HCT116 (cell line): Measurements from ENCODE around the gene CCDC71. TPM values are rescaled to one million over a fixed set of nuclear protein-coding genes. Genes with fewer than 3 reads are reported as not detected.

Experiments used
- ATAC-seq: fragments of 200-7000 bp; cut with Tn5 transposase; 2 replicates; pipeline ENCODE4 v1.9.1; 2020; ENCODE audit warnings: mild to moderate bottlenecking, moderate library complexity
- BruUV-seq: library from RNA; stranded (reverse); fragments of 400-500 nt; replicated peaks from 2 replicates; lab custom pipeline; 2021; lab: Mats Ljungman, UMichigan
- CTCF ChIA-PET: fragments of 300-600 bp; sonication (Branson Sonifier 250); formaldehyde crosslinking; loops from one replicate; lab custom pipeline; 2021; ENCODE audit warnings: antibody characterized with exemption; lab: Charles Lee
- POLR2A ChIA-PET: fragments of 300-600, 350-600 bp; sonication (Branson Sonifier 250); formaldehyde crosslinking; loops from one replicate; lab custom pipeline; 2021; ENCODE audit warnings: antibody characterized with exemption; lab: Charles Lee
- RAD21 ChIA-PET, 2 experiments: fragments of 300-600 bp; sonication (Branson Sonifier 250); formaldehyde crosslinking; loops; one replicate each; lab custom pipeline; 2023; ENCODE audit warnings: low total read pairs in 2 of 2; ENCODE audit not compliant: uncharacterized antibody in 2 of 2, unreplicated experiment in 2 of 2, low non-redundant PET in 1 of 2; lab: Charles Lee
- DNase-seq: peaks from one replicate; pipeline ENCODE4 v3.0.0-alpha.2; 2010; ENCODE audit warnings: low read depth, low spot score
- H2AFZ ChIP-seq: fragments of 200-600 bp; shearing (Covaris generic), sonication (generic); 2 replicates; pipeline ENCODE4 v1.6.1; 2017; ENCODE audit warnings: low read depth, mixed run types, mixed read lengths, antibody characterized with exemption, low read length; ENCODE audit not compliant: poor library complexity, severe bottlenecking
- H3K27ac ChIP-seq: 2 replicates; pipeline ENCODE4 v1.5.1; 2012; ENCODE audit warnings: low read depth, low read length
- H3K27me3 ChIP-seq: fragments of 200-600 bp; sonication (generic); 2 replicates; pipeline ENCODE4 v1.6.1; 2016; ENCODE audit warnings: mixed run types, low read length, mixed read lengths; ENCODE audit not compliant: insufficient read depth
- H3K36me3 ChIP-seq, 2 experiments: fragments of 200-500 bp in 1 of 2; fragments of 200-600 bp in 1 of 2; sonication (Bioruptor generic) in 1 of 2; sonication (generic) in 1 of 2; 2 replicates each; pipeline versions ENCODE4 v1.5.1 to v1.6.1; 2014 to 2016; ENCODE audit warnings: low read length in 2 of 2, inconsistent platforms in 1 of 2, mixed read lengths in 1 of 2, mixed run types in 1 of 2; ENCODE audit not compliant: insufficient read depth in 2 of 2, control insufficient read depth in 1 of 2
- H3K4me1 ChIP-seq, 2 experiments: fragments of 200-600 bp in 1 of 2; sonication (generic) in 1 of 2; 2 replicates each; pipeline versions ENCODE4 v1.5.1 to v1.6.1; 2012 to 2017; ENCODE audit warnings: low read length in 2 of 2, inconsistent platforms in 1 of 2, mild to moderate bottlenecking in 1 of 2, mixed read lengths in 1 of 2, mixed run types in 1 of 2, moderate library complexity in 1 of 2; ENCODE audit not compliant: insufficient read depth in 2 of 2, control insufficient read depth in 1 of 2
- H3K4me2 ChIP-seq: fragments of 200-600 bp; sonication (generic); 2 replicates; pipeline ENCODE4 v1.6.1; 2017; ENCODE audit warnings: mixed run types, low read length, mixed read lengths
- H3K4me3 ChIP-seq, 2 experiments: fragments of 200-600 bp in 1 of 2; sonication (generic) in 1 of 2; replicated peaks in 1 of 2; 2 replicates each; pipeline ENCODE4 v1.5.1; 2011 to 2016; ENCODE audit warnings: low read length in 2 of 2, control low read depth in 1 of 2, low read depth in 1 of 2, mild to moderate bottlenecking in 1 of 2, mixed read lengths in 1 of 2, mixed run types in 1 of 2
- H3K79me2 ChIP-seq: fragments of 200-600 bp; sonication (generic); 2 replicates; pipeline ENCODE4 v1.6.1; 2017; ENCODE audit warnings: mild to moderate bottlenecking, mixed run types, low read length, moderate library complexity, mixed read lengths; ENCODE audit not compliant: insufficient read depth
- H3K9ac ChIP-seq: fragments of 200-600 bp; sonication (generic); 2 replicates; pipeline ENCODE4 v1.6.1; 2016; ENCODE audit warnings: low read length, mixed read lengths
- H3K9me2 ChIP-seq: fragments of 200-600 bp; sonication (generic), shearing (Covaris generic); 2 replicates; pipeline ENCODE4 v1.6.1; 2017; ENCODE audit warnings: mixed run types, mild to moderate bottlenecking, moderate library complexity; ENCODE audit not compliant: insufficient read depth
- H3K9me3 ChIP-seq, 2 experiments: fragments of 200-500 bp in 1 of 2; fragments of 200-600 bp in 1 of 2; sonication (Bioruptor generic) in 1 of 2; sonication (generic) in 1 of 2; 2 replicates each; pipeline ENCODE4 v1.6.1; 2014 to 2017; ENCODE audit warnings: low read length in 2 of 2, mixed read lengths in 2 of 2, inconsistent platforms in 1 of 2, low read depth in 1 of 2, mild to moderate bottlenecking in 1 of 2, mixed run types in 1 of 2, moderate library complexity in 1 of 2; ENCODE audit not compliant: control insufficient read depth in 1 of 2, insufficient read depth in 1 of 2
- H4K20me1 ChIP-seq: fragments of 200-600 bp; sonication (generic), shearing (Covaris generic); 2 replicates; pipeline ENCODE4 v1.6.1; 2017; ENCODE audit warnings: mixed run types, mild to moderate bottlenecking, moderate library complexity; ENCODE audit not compliant: insufficient read depth
- ATF3 ChIP-seq: IDR thresholded peaks from 2 replicates; pipeline ENCODE4 v1.6.1; 2012
- CEBPB ChIP-seq: IDR thresholded peaks from 2 replicates; pipeline ENCODE4 v1.6.1; 2012; ENCODE audit warnings: low read depth
- CTCF ChIP-seq, 3 experiments: fragments of 200-600 bp in 1 of 3; sonication (generic) in 1 of 3; IDR thresholded peaks in 2 of 3; conservative IDR thresholded peaks in 1 of 3; 2 replicates each; pipeline ENCODE4 v1.5.1; 2012 to 2017; ENCODE audit warnings: low read depth in 2 of 3, low read length in 2 of 3, antibody characterized with exemption in 1 of 3, borderline replicate concordance in 1 of 3, control low read depth in 1 of 3, mild to moderate bottlenecking in 1 of 3, mixed read lengths in 1 of 3, mixed run types in 1 of 3, moderate library complexity in 1 of 3; ENCODE audit not compliant: insufficient read depth in 1 of 3
- EGR1 ChIP-seq: IDR thresholded peaks from 2 replicates; pipeline ENCODE4 v1.6.1; 2012; ENCODE audit warnings: low read depth
- EZH2 ChIP-seq: fragments of 200-600 bp; sonication (generic); IDR thresholded peaks from 2 replicates; pipeline ENCODE4 v1.6.1; 2017; ENCODE audit warnings: antibody characterized with exemption, mixed run types
- EZH2phosphoT487 ChIP-seq: fragments of 200-600 bp; IDR thresholded peaks from 2 replicates; pipeline ENCODE4 v1.6.1; 2018; ENCODE audit warnings: antibody characterized with exemption, borderline replicate concordance
- FOSL1 ChIP-seq: IDR thresholded peaks from 2 replicates; pipeline ENCODE4 v1.6.1; 2012; ENCODE audit warnings: low read depth
- POLR2A ChIP-seq: IDR thresholded peaks from 2 replicates; pipeline ENCODE4 v1.7.0; 2011; ENCODE audit warnings: borderline replicate concordance; ENCODE audit not compliant: insufficient read depth, insufficient read length; ENCODE audit errors: extremely low read depth
- SP1 ChIP-seq: IDR thresholded peaks from 2 replicates; pipeline ENCODE4 v1.6.1; 2012; ENCODE audit warnings: low read depth
- TCF7L2 ChIP-seq: IDR thresholded peaks from 2 replicates; pipeline ENCODE4 v1.7.0; 2011; ENCODE audit warnings: borderline replicate concordance, inconsistent platforms; ENCODE audit not compliant: insufficient read depth, insufficient read length; ENCODE audit errors: extremely low read depth
- ZFX ChIP-seq: fragments of 450-650 bp; IDR thresholded peaks from 2 replicates; pipeline ENCODE4 v1.6.1; 2017
- ZNF274 ChIP-seq: fragments of 200-500 bp; sonication (Bioruptor generic); IDR thresholded peaks from 2 replicates; pipeline ENCODE4 v1.6.1; 2014; ENCODE audit warnings: mild to moderate bottlenecking, low read depth, low read length, inconsistent platforms
- intact Hi-C: fragments of 100-400 bp; cut with micrococcal nuclease; formaldehyde crosslinking; loops from 2 replicates; pipeline ENCODE4 v1.10.0; 2022
- total RNA-seq: library from RNA; stranded (reverse); gene quantifications from one replicate; pipeline ENCODE4 v1.2.1, GENCODE V29; 2021; ENCODE audit not compliant: unreplicated experiment
- TF ChIP-seq, protein P1 (sequence below): IDR thresholded peaks from 2 replicates; pipeline ENCODE4 v1.6.1; 2012
- TF ChIP-seq, protein P2 (sequence below): IDR thresholded peaks from 2 replicates; pipeline ENCODE4 v1.6.1; 2012; ENCODE audit warnings: low read depth

CCDC71 gene
- total RNA-seq, 1 experiment from 2014 or later = 32.8 TPM

DNA sequence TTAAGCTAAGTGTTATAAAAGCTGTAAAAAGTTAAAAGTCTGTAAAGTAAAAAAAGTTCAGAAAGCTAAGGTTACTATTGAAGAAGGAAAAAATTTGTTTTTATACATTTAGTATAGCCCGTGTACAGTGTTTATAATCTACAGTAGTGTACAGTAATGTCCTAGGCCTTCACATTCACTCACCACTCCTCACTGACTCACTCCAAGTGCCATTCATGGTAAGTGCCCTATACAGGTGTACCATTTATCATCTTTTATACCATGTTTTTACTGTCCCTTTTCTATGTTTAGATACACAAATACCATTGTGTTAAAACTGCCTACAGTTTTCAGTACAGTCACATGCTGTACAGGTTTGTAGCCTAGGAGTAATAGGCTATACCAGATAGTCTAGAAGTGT, 8.8 kb downstream of the CCDC71 start:
- no peak overlapping the region for H2AFZ ChIP-seq
- intact Hi-C loops = no loop called here
- H3K27me3 ChIP-seq = no peaks in the 10 kb centered on the region
- no peak overlapping the region for H3K4me2 ChIP-seq
- TF ChIP-seq EZH2 = no peak
- H3K36me3 ChIP-seq = 0 out of 4 replicates have a peak, but pooled peaks cover 0 to 2% of the 10 kb centered on the region in 2 experiments
- H3K79me2 ChIP-seq = no peaks in the 10 kb centered on the region; the same call in 1 of the 2 replicates
- ATAC-seq = no peak
- H3K4me3 ChIP-seq = no peak overlapping the region
- DNase-seq = no peak
- H3K9ac ChIP-seq = no peak overlapping the region
- ChIA-PET RAD21 (interaction anchor here in 1 of 2 experiments (1.2 kb wide), 1 partner anchor 169 kb away, joined by 3 read pairs; no protein-coding TSS in a partner anchor), POLR2A (no interaction called here), CTCF (interaction anchor here (1.0 to 2.0 kb wide), 2 partner anchors 14 to 170 kb away, joined by 3 to 7 read pairs; partner anchors contain the start of gene KLHDC8B)
- H3K27ac ChIP-seq = no peak overlapping the region
- no TSS peak for BruUV-seq
- no peaks in the 10 kb centered on the region for H3K4me1 ChIP-seq
- H3K9me2 ChIP-seq = no peaks in the 10 kb centered on the region
- no peaks in the 10 kb centered on the region for H4K20me1 ChIP-seq
- no peaks in the 10 kb centered on the region for H3K9me3 ChIP-seq

GRCh38 chr3:49153349-49153912, 12.7 kb downstream of the CCDC71 start:
- Histone ChIP-seq H3K9me3 (no peaks in the 10 kb centered on the region), H3K4me3 (no peak overlapping the region), H3K4me2 (no peak overlapping the region), H3K4me1 (no peaks in the 10 kb centered on the region), H3K27me3 (no peaks in the 10 kb centered on the region), H3K36me3 (no peaks in the 10 kb centered on the region), H2AFZ (no peak overlapping the region), H4K20me1 (no peaks in the 10 kb centered on the region), H3K9ac (no peak overlapping the region), H3K79me2 (no peaks in the 10 kb centered on the region), H3K27ac (no peak overlapping the region), H3K9me2 (no peaks in the 10 kb centered on the region)
- CTCF ChIA-PET = no interaction called here
- no peak for DNase-seq
- RAD21 ChIA-PET = no interaction called here
- no peak for ATAC-seq
- intact Hi-C loops = no loop called here
- POLR2A ChIA-PET = no interaction called here
- no TSS peak for BruUV-seq
- TF ChIP-seq POLR2A (no peak), CTCF (IDR thresholded peaks at IDR 0.05 in 2 of 3, conservative IDR thresholded peaks at IDR 0.05 in 1 of 3; ENCODE audit: borderline replicate concordance in 1 of 3, insufficient read depth in 1 of 3, low read depth in 2 of 3, low read length in 2 of 3) (no peak), EZH2phosphoT487 (no peak), ZFX (no peak), SP1 (no peak), ATF3 (no peak), ZNF274 (no peak), TCF7L2 (no peak), CEBPB (no peak), EGR1 (no peak), FOSL1 (no peak), EZH2 (no peak)
- TF ChIP-seq, protein P1, sequence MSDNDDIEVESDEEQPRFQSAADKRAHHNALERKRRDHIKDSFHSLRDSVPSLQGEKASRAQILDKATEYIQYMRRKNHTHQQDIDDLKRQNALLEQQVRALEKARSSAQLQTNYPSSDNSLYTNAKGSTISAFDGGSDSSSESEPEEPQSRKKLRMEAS = no peak
- TF ChIP-seq, protein P2, sequence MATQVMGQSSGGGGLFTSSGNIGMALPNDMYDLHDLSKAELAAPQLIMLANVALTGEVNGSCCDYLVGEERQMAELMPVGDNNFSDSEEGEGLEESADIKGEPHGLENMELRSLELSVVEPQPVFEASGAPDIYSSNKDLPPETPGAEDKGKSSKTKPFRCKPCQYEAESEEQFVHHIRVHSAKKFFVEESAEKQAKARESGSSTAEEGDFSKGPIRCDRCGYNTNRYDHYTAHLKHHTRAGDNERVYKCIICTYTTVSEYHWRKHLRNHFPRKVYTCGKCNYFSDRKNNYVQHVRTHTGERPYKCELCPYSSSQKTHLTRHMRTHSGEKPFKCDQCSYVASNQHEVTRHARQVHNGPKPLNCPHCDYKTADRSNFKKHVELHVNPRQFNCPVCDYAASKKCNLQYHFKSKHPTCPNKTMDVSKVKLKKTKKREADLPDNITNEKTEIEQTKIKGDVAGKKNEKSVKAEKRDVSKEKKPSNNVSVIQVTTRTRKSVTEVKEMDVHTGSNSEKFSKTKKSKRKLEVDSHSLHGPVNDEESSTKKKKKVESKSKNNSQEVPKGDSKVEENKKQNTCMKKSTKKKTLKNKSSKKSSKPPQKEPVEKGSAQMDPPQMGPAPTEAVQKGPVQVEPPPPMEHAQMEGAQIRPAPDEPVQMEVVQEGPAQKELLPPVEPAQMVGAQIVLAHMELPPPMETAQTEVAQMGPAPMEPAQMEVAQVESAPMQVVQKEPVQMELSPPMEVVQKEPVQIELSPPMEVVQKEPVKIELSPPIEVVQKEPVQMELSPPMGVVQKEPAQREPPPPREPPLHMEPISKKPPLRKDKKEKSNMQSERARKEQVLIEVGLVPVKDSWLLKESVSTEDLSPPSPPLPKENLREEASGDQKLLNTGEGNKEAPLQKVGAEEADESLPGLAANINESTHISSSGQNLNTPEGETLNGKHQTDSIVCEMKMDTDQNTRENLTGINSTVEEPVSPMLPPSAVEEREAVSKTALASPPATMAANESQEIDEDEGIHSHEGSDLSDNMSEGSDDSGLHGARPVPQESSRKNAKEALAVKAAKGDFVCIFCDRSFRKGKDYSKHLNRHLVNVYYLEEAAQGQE = no peak
